KOPT-K1 (cell line): Measurements from ENCODE around the gene PLTP.

ENCODE experiments used
- H3K27ac ChIP-seq: fragments of 200-600 bp; sonication (generic); 2 replicates; pipeline ENCODE4 v1.5.1; 2016; ENCODE audit warnings: antibody characterized with exemption, mild to moderate bottlenecking, low read depth, low read length; ENCODE audit not compliant: poor library complexity, severe bottlenecking
- H3K36me3 ChIP-seq: fragments of 200-600 bp; sonication (generic); 2 replicates; pipeline ENCODE4 v1.5.1; 2017; ENCODE audit warnings: antibody characterized with exemption, mild to moderate bottlenecking, low read length, moderate library complexity; ENCODE audit not compliant: insufficient read depth
- H3K9me3 ChIP-seq: fragments of 200-600 bp; sonication (generic); 2 replicates; pipeline ENCODE4 v1.5.1; 2017; ENCODE audit warnings: antibody characterized with exemption, low read length, mild to moderate bottlenecking; ENCODE audit not compliant: insufficient read depth, poor library complexity, severe bottlenecking

PLTP gene

DNA sequence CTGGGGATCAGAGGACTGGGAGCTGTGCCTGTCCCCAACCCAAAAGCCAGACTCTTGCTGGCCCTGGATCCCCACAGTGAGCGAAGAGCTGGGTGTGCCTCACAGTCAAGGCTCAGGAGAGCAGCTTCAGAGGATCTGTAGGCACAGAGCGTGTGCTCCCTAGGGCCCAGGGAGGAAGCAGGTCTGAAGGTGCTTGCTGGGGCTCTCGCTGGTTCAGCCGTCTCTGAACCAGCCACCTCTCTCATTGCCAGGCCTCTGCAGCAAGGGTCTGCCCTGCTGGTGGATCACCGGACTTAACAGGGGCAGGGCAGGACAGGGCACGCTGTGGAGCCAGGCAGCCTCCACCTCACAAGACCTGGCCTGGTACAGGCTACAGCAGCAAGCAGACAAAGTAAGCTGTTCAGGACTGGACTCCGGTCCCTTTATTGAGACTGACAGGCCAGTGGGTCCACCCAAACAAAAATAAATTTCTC is 36.3 kb upstream of the PLTP start:
- H3K36me3 ChIP-seq = peaks cover 100% of the 10 kb centered on the region
- no peak overlapping the region for H3K27ac ChIP-seq

DNA sequence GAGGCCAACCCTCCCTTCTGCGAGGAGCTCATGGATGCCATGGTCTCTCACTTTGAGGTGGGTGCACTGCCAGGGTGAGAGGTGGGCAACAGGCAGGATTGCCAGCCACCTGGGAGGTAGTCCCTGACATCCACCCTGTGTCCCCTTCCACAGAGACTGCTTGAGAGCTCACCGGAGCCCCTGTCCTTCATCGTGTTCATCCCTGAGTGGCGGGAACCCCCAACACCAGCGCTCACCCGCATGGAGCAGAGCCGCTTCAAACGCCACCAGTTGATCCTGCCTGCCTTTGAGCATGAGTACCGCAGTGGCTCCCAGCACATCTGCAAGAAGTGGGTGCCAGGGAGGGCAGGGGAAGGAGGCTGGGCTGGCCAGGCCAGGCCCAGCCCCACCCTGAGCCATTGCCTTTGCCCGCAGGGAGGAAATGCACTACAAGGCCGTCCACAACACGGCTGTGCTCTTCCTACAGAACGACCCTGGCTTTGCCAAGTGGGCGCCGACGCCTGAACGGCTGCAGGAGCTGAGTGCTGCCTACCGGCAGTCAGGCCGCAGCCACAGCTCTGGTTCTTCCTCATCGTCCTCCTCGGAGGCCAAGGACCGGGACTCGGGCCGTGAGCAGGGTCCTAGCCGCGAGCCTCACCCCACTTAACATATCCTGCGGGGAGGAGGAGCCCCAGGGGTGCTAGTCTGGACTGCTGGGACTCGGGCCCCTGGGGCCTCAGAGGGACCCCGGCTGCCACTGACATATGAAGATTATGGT is 35.3 kb upstream of the PLTP start:
- no peak overlapping the region for H3K27ac ChIP-seq
- H3K9me3 ChIP-seq = no peaks in the 10 kb centered on the region
- peaks cover 100% of the 10 kb centered on the region for H3K36me3 ChIP-seq

More for the DNA sequence above, 36.3 kb upstream of the PLTP start:
- H3K9me3 ChIP-seq = no peaks in the 10 kb centered on the region

DNA sequence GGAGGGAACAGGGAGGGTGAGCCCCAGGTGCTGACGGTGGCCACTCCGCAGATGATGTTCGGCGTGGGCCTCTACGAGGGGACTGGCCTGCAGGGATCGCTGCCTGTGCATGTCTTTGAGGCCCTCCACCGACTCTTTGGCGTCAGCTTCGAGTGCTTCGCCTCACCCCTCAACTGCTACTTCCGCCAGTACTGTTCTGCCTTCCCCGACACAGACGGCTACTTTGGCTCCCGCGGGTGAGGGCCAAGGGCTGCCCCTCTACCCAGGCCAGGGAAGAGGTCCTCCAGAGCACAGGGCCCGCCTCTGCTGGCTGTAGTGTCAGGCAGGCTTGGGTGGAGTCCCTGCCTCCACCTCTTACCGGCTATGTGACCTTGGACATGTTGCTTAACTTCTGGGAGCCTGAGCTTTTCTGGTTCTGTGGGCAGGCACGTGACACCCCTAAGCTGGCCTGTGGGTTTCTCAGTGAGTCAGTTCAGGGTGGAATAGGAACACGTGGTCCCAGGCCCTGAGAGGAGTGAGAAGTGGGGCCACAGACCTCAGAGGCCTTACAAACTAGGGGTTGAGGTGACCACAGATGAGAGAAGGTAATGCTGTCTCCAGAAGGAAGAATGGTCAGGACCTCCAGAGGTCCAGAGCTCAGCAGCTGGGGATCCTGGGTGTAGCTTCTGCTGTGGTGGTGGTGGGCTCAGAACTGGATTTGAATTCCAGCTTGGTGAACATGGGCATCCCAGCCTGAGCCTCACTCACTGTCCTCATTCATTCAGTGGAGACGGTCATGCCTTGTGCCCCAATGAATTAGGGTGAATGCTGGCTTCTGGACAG is 34.4 kb upstream of the PLTP start:
- H3K27ac ChIP-seq = no peak overlapping the region
- H3K36me3 ChIP-seq = peaks cover 97% of the 10 kb centered on the region
- H3K9me3 ChIP-seq = no peaks in the 10 kb centered on the region

DNA sequence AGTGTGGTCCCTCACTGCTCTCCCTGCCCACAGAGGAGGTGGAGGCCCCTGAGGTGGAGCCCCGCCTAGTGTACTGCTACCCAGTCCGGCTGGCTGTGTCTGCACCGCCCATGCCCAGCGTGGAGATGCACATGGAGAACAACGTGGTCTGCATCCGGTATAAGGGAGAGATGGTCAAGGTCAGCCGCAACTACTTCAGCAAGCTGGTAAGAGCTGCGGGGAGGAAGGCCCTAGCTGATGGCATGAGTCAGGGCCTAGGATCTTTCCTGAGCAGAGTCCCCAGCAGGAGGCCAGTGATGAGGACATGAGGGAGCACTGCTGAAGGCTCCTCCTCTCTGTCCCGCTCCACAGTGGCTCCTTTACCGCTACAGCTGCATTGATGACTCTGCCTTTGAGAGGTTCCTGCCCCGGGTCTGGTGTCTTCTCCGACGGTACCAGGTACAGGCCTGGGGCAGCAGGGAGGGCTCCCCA is 33.8 kb upstream of the PLTP start:
- Histone ChIP-seq H3K9me3 (no peaks in the 10 kb centered on the region), H3K27ac (no peak overlapping the region), H3K36me3 (peaks cover 97% of the 10 kb centered on the region)

DNA sequence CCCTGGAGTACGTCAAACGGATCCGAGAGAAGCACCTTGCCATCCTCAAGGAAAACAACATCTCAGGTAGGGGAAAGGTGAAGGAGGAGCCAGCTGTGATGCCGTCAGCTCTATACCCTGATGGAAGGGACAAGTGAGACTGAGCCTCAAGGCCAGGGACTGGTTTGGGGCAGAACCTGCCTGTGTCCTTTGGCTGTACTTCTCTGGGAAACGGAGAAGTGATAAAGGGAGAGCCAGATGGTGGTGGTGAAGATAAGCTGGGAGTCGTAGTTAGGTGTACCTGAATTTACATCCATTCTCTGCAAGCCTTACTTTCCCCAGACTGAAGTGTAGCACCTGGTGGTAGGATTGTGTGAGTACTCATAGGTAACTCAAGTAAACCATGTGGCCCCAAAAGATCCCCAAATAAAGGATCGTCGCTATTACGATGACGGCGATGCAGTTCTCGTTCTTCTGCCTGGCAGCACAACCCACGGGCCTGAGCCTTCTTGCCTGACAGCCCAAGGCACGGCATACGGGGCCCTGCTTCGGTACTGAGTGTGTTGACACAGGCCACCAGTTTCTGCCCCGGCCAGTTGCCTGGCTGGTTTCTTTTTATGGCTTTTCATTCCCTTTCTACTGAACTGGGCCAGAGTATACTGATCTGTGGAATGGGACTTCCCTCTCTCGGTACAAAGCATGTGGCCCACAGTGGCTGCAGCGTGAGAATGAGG is 33.2 kb upstream of the PLTP start:
- Histone ChIP-seq H3K27ac (no peak overlapping the region), H3K9me3 (no peaks in the 10 kb centered on the region), H3K36me3 (peaks cover 97% of the 10 kb centered on the region)

- H3K27ac ChIP-seq = no peak overlapping the region
- H3K9me3 ChIP-seq = no peaks in the 10 kb centered on the region
- H3K36me3 ChIP-seq = peaks cover 97% of the 10 kb centered on the region
Measured at GRCh38 chr20:45944151-45944964, 32.4 kb upstream of the PLTP start.

GRCh38 chr20:45943613-45944012 is 31.7 kb upstream of the PLTP start:
- Histone ChIP-seq H3K9me3 (no peaks in the 10 kb centered on the region), H3K36me3 (peaks cover 97% of the 10 kb centered on the region), H3K27ac (no peak overlapping the region)

DNA sequence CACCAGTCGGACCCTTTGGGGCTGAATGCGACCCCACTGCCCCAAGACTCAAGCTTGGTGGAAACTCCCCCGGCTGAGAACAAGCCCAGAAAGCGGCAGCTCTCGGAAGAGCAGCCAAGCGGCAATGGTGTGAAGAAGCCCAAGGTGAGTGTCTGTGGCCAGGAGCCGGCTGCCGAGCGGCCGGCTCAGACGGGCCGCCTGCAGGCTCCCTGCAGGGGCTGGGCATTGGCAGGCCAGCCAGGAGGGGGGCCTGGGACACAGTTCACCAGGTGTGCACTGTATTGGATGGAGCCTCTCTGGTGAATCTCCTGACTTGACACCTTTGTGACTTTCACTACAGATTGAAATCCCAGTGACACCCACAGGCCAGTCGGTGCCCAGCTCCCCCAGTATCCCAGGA is 28.5 kb upstream of the PLTP start:
- Histone ChIP-seq H3K9me3 (no peaks in the 10 kb centered on the region), H3K27ac (no peak overlapping the region), H3K36me3 (peaks cover 87% of the 10 kb centered on the region)

DNA sequence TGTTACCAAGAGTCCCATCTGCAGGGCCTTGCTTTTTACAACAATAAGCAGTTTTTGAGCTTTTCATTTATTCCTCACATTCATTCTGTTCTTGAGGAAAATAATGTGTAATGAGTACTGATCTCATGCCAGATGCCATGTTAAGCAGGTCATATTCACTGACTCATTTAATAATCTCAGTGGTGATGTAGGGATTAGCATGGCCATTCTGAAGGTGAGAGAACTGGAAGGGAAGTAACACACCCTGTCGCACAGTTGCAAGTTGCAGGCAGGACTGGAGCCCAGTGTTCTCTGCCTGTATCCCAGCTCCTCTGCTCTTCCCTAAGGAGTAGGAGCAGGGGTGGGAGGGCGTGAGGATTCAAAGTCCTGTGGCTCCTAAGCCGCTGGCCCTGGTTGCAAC is 28.1 kb upstream of the PLTP start:
- peaks cover 83% of the 10 kb centered on the region for H3K36me3 ChIP-seq
- H3K27ac ChIP-seq = no peak overlapping the region

DNA sequence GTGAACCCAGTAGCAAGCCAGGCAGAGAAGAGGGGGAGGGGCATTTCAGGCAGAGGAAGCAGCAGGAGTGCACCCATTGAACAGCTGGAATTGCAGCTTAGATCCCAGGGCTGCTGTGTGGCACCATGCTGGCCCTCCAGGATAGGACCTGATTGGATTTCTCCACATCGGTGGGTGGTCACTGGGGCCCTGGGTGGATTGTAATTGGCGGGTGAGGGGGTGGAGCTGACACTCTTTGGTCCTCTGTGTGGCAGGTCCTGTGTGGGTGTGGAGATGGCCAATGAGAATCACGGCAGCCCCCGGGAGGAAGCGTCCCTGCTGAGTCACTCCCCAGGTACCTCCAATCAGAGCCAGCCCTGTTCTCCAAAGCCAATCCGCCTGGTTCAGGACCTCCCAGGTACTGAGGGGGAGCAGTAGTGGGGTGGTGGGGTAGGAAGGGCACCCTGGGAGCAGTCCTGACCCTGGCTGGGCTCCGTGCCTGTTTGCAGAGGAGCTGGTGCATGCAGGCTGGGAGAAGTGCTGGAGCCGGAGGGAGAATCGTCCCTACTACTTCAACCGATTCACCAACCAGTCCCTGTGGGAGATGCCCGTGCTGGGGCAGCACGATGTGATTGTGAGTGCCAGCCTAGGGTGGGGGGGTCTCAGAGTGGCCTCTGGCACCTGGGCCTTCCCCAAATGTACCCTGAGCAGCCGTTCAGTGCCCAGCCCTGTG is 26.9 kb upstream of the PLTP start:
- H3K36me3 ChIP-seq = peaks cover 71% of the 10 kb centered on the region
- H3K27ac ChIP-seq = no peak overlapping the region
- no peaks in the 10 kb centered on the region for H3K9me3 ChIP-seq

More for the DNA sequence above, 28.1 kb upstream of the PLTP start:
- no peaks in the 10 kb centered on the region for H3K9me3 ChIP-seq

DNA sequence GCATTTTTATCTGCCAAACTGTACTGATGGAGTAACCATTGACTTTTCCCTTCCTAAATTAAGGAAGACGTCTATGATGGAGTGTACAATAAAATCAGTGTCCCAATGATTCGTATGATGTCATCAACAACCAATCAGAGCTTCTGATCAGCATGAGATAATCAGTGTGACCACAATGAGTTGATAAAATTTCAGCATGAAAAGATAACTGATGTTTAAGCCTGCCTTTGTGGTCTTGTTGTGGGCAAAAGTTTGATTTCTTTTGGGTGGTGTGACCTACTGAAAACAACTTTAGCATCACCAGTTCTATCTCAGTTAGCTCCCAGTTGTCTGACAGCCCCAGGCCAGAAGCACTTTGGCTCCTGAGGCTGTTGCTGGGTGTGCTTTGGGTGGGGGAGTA is 25.8 kb upstream of the PLTP start:
- Histone ChIP-seq H3K36me3 (peaks cover 60% of the 10 kb centered on the region), H3K27ac (no peak overlapping the region), H3K9me3 (no peaks in the 10 kb centered on the region)

DNA sequence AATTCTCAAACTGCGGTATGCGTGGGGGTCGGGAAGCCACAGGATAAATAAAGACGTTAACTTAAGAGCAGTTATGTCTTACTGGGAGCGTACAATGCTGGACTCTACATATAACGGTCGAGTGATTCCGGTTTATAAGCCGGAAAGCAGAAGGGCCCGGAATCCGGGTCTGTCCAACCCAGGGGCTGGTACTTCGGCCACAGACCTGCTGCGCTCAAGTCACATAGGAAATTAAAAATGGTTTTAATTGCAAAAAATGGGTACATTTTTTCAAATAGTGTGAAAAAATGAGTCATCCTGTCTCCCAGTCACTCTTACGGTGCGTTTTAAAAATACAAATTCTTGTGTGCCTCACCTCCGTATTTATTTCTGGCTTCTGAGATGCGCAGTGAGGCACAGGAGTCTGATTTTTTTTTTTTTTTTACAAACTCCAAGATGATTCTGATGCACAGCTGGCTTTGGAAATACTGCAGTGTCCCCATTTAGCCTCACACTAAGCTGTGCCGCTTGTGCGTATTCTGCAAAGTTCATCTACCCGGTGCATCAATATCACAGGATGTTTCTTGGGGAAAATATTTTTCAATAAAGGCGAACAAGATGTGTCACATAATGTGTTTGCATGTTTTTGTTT is 23.6 kb upstream of the PLTP start:
- H3K36me3 ChIP-seq = peaks cover 41% of the 10 kb centered on the region
- peak overlapping the region; percentile 97 for H3K27ac ChIP-seq
- H3K9me3 ChIP-seq = no peaks in the 10 kb centered on the region

DNA sequence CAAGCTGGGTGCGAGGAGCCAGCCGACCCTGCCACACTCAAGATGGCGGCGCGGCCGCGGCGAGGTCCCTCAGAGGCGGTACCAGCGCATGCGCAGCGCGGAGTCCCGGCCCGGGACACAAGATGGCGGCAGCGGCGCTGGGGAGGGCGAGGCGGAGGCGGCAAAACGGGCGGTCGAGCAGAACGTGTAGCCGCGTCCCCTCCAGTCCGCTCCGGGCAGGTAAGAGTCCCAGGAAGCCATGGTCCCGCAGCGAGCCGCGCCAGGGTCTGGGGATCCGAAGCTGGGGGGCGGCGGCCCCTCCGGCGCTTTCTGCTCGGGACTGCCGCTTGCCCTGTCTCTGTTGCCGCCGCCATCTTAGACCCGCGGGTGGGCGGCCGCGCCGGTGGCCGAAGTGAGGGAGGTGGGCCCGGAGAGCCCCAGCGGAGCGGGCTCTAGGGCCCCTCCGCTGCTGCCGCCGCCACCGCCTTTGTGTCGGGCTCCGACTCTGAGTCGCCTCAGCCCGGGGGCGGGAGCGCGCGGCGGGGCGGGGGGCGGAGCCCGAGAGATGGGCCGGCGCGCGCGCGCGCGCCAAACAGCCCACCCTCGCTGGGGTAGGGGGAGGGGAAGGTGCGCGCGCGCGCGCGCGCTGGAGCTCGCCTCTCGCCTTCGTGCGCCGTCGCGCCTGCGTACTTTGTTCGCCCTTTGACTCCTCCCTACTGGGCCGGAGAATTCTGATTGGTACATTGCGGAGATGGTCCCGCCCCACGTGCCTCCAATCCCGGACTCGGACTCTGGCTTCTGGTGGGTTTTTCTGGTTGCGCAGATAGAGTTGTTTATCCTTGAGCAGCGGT is 22.8 kb upstream of the PLTP start, which contains the start of gene PCIF1:
TSS of gene PCIF1 (plus strand) at position 98 of the 830 bp plus-strand sequence. CDS start 4,317 bp downstream, outside the sequence.
- Histone ChIP-seq H3K9me3 (no peaks in the 10 kb centered on the region), H3K36me3 (peaks cover 33% of the 10 kb centered on the region)

More for the DNA sequence above, 22.8 kb upstream of the PLTP start, which contains the start of gene PCIF1:
- peak within 1 kb of the TSS; percentile 97 for H3K27ac ChIP-seq
